22Rv1 (cell line): Measurements from ENCODE around the gene ARHGAP29.
"Not testable (repeated sequence)": the region's sequence is repeated elsewhere in the genome, so short reads cannot be mapped to it uniquely, and the experiment has no call there.

Experiments used
- ZFX ChIP-seq: fragments of 450-650 bp; IDR thresholded peaks from 2 replicates; pipeline ENCODE4 v1.6.1; 2017; ENCODE audit warnings: antibody characterized with exemption, borderline replicate concordance
- TF ChIP-seq, protein P1 (sequence below): fragments of 450-650 bp; IDR thresholded peaks from 2 replicates; pipeline ENCODE4 v1.5.1; 2017; ENCODE audit warnings: mild to moderate bottlenecking

GRCh38 chr1:94149166-94149565 lies 88.2 kb downstream of the ARHGAP29 start:
- TF ChIP-seq, protein P1, sequence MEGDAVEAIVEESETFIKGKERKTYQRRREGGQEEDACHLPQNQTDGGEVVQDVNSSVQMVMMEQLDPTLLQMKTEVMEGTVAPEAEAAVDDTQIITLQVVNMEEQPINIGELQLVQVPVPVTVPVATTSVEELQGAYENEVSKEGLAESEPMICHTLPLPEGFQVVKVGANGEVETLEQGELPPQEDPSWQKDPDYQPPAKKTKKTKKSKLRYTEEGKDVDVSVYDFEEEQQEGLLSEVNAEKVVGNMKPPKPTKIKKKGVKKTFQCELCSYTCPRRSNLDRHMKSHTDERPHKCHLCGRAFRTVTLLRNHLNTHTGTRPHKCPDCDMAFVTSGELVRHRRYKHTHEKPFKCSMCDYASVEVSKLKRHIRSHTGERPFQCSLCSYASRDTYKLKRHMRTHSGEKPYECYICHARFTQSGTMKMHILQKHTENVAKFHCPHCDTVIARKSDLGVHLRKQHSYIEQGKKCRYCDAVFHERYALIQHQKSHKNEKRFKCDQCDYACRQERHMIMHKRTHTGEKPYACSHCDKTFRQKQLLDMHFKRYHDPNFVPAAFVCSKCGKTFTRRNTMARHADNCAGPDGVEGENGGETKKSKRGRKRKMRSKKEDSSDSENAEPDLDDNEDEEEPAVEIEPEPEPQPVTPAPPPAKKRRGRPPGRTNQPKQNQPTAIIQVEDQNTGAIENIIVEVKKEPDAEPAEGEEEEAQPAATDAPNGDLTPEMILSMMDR = not testable (repeated sequence)
- not testable (repeated sequence) for TF ChIP-seq ZFX
